Skeletal muscle tissue (tissue), 4 donors: ENCODE data around the gene IFIT1B. TPM values are rescaled to one million over a fixed set of nuclear protein-coding genes. Genes with fewer than 3 reads are reported as not detected.
"Not testable (repeated sequence)": the region's sequence is repeated elsewhere in the genome, so short reads cannot be mapped to it uniquely, and the experiment has no call there.

ENCODE experiments used
- H3K27ac ChIP-seq: one replicate; pipeline ENCODE4 v1.7.0; 2013; ENCODE audit warnings: mild to moderate bottlenecking, low read depth, low read length, inconsistent platforms
- H3K27me3 ChIP-seq, 3 donors: one replicate each; pipeline ENCODE4 v1.7.0; 2013; ENCODE audit warnings: low read length in 3 of 3; ENCODE audit not compliant: control insufficient read depth in 3 of 3, insufficient read depth in 3 of 3
- H3K36me3 ChIP-seq, 3 donors: one replicate each; pipeline ENCODE4 v1.7.0; 2013; ENCODE audit warnings: low read length in 3 of 3; ENCODE audit not compliant: control insufficient read depth in 3 of 3, insufficient read depth in 3 of 3
- H3K4me1 ChIP-seq, 3 donors: one replicate each; pipeline ENCODE4 v1.7.0; 2013; ENCODE audit warnings: low read length in 3 of 3, mild to moderate bottlenecking in 3 of 3; ENCODE audit not compliant: control insufficient read depth in 3 of 3, insufficient read depth in 3 of 3
- H3K4me3 ChIP-seq, 3 donors: one replicate each; pipeline ENCODE4 v1.7.0; 2013; ENCODE audit warnings: low read length in 3 of 3
- H3K9ac ChIP-seq, 3 donors: one replicate each; pipeline ENCODE4 v1.7.0; 2013; ENCODE audit warnings: low read length in 3 of 3, mild to moderate bottlenecking in 3 of 3, moderate library complexity in 2 of 3, low read depth in 1 of 3
- H3K9me3 ChIP-seq, 3 donors: one replicate each; pipeline ENCODE4 v1.7.0; 2013; ENCODE audit warnings: low read length in 3 of 3; ENCODE audit not compliant: control insufficient read depth in 3 of 3
- total RNA-seq: library from RNA; depleted of rRNA; stranded (reverse); fragments of >200 nt; gene quantifications from one replicate; pipeline ENCODE4 v1.2.3, GENCODE V29; 2014
- donor health status: Osteomylitis.

The IFIT1B gene
- total RNA-seq, 1 donor from 2014 or later = 2.1 TPM

DNA sequence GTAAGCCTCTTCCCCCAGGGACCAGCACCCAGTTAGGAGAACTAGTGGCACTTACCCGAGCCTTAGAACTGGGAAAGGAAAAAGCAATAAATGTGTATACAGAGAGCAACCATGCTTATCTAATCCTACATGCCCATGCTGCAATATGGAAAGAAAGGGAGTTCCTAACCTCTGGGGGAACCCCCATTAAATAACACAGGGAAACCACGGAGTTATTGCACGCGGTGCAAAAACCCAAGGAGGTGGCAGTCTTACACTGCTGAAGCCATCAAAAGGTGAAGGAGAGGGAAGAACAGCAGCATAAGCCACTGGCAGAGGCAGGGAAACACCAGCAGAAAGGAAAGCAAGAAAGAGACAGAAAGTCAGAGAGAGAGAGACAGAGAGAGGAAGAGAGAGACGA, 32.7 kb downstream of the IFIT1B start:
- H3K4me1 ChIP-seq = peaks cover 5 to 15% (median 10%) of the 10 kb centered on the region in 3 donors
- H3K27me3 ChIP-seq, H3K36me3 ChIP-seq, H3K9me3 ChIP-seq, H3K27ac ChIP-seq, H3K9ac ChIP-seq, H3K4me3 ChIP-seq: not testable (repeated sequence)

DNA sequence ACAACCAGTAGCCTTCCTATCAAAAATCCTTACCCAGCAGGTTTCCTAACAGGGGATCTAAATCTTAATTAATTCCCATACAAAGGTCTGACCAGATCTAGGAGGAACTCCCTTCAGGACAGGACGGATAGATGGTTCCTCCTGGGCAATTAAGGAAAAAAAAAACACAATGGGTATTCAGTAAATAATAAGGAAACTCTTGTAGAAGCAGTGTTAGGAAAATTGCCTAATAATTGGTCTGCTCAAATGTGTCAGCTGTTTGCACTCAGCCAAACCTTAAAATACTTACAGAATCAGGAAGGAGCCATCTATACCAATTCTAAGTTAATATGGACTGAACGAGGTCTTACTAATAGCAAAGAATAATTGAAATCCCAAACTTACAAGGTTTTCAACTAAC, 33.3 kb downstream of the IFIT1B start:
- H3K27me3 ChIP-seq, H3K4me3 ChIP-seq, H3K36me3 ChIP-seq, H3K9ac ChIP-seq, H3K9me3 ChIP-seq, H3K27ac ChIP-seq: not testable (repeated sequence)
- H3K4me1 ChIP-seq = peaks cover 5 to 16% (median 10%) of the 10 kb centered on the region in 3 donors

DNA sequence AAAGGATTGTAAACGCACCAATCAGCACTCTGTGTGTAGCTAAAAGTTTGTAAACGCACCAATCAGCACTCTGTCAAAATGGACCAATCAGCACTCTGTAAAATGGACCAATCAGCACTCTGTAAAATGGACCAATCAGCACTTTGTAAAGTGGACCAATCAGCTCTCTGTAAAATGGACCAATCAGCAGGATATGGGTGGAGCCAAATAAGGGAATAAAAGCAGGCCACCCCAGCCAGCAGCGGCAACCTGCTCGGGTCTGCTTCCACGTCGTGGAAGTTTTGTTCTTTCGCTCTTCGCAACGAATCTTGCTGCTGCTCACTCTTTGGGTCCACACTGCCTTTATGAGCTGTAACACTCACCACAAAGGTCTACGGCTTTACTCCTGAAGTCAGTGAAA, 34.4 kb downstream of the IFIT1B start:
- not testable (repeated sequence) for H3K27me3 ChIP-seq, H3K9ac ChIP-seq, H3K36me3 ChIP-seq, H3K4me3 ChIP-seq, H3K27ac ChIP-seq, H3K9me3 ChIP-seq
- H3K4me1 ChIP-seq = peaks cover 5 to 16% (median 10%) of the 10 kb centered on the region in 3 donors

DNA sequence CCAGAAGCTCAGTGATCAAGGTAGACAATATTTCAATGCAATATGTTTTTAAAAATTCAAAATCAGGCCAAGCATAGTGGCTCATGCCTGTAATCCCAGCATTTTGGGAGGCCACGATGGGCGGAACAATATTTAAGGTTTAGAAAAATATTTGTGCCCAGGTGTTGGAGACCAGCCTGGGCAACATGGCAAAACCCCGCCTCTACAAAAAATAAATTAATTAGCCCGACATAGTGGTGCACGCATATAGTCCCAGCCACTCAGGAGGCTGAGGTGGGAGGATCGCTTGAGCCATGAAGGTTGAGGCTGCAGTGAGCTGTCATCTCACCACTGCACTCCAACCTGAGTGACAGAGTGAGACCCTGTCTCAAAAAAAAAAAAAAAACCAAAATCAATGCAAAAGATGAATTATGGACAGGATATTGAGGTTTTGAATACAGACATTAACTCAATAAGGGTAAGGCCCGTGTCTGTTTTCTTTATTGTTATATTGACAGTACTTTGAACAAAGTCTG, 35.6 kb downstream of the IFIT1B start:
- peaks cover 5 to 16% (median 10%) of the 10 kb centered on the region in 3 donors for H3K4me1 ChIP-seq
- H3K27ac ChIP-seq = peak overlapping the region; percentile 83
- no peaks in the 10 kb centered on the region for H3K9me3 ChIP-seq
- H3K36me3 ChIP-seq = peaks cover 3 to 7% (median 7%) of the 10 kb centered on the region in 3 donors
- no peaks in the 10 kb centered on the region for H3K27me3 ChIP-seq
- peak overlapping the region in 2 of 3 donors; percentile 89 to 97 for H3K4me3 ChIP-seq
- peak overlapping the region; percentile 81 to 84 (median 81) for H3K9ac ChIP-seq

DNA sequence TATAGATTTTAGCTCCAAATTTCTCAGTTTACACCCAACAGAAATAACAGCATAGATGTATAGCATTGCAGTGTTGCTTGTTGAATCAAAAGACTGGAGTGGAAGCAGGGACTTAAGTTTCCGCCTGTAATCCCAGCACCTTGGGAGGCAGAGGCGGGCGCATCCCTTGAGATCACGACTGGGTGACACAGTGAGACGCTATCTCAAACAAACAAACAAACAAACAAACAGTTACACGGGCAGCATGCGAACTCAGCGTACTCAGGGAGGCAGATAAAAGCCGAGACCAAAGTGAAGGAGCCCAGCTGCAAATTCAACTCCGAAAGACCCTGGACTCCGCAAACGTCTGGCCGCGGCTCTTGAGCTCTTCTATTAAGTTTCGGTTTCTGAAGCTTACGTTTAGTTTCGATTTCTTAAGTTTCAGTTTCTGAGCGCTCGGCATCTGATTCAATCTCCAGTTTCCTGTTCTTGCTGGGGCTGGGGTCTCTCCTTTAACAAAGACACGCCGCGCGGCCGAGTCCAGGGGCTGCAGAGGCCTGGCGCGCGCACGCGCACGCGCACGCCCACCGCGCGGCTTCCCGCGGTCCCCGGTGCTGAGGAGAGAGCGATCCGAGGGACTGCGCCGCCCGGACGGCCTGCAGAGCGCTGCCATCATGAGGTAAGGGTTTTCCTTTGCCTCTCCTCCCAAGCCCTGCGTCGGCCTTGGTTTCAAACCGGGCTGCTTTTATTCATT, 36.5 kb downstream of the IFIT1B start, which contains the start of gene IFIT5:
Gene IFIT5 (plus strand): TSS at position 423 of the 733 bp plus-strand sequence. CDS start 231 bp downstream, at position 654.
- Histone ChIP-seq H3K9me3 (no peaks in the 10 kb centered on the region), H3K27ac (peak within 1 kb of the TSS; percentile 83), H3K4me3 (peak within 1 kb of the TSS; percentile 89 to 97 (median 93)), H3K4me1 (peaks cover 5 to 16% (median 10%) of the 10 kb centered on the region in 3 donors), H3K27me3 (no peaks in the 10 kb centered on the region), H3K9ac (peak within 1 kb of the TSS; percentile 81 to 84 (median 81)), H3K36me3 (peaks cover 3 to 7% (median 7%) of the 10 kb centered on the region in 3 donors)

DNA sequence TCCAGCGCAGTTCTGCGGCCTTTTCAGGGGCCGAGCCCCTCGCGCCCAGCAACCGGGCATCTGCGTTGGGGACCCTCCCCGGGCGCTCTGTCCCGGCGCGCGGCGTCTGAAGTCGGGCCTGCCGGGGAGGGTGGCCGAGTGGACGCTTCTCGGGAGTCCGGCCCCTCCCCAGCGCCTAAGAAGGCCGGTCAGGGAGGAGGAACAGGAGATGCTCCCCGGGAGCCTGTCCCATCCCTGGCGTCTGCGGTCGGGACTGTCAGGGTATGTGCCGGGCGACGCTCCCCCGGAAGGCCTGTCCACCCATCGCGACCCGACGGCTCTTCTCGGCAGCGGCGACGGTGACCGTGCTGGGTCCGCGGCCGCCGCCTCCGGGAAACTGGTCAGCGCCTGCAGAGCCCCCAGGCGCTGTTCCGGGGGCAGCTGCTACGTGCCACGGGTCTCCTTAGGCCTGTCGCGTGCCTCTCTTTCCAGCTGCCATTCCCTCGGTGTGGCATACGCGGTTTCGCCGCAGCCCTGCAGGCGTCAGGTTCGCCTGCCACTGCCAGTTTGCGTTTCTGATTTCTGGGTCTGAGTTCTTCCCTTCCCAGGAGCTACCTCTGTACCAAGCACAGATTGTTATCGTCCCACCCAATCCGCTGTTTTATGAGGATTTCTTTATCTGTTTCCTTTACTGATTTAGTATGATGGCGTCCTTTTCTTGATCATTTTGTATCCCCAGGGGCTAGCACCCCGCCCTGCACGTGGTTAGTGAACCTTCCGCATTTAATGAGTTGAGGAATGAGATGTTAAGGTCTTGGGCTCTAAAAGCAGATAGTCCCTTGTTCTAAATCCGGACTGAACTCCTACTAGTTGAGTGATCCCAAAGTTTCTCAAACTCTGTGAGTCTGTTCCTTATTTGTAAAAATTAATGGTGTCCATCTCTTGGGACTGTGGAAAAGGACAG, 37.3 kb downstream of the IFIT1B start:
- Histone ChIP-seq H3K9me3 (no peaks in the 10 kb centered on the region), H3K27ac (peak overlapping the region; percentile 83), H3K27me3 (no peaks in the 10 kb centered on the region), H3K4me1 (peaks cover 5 to 16% (median 10%) of the 10 kb centered on the region in 3 donors), H3K36me3 (peaks cover 3 to 7% (median 7%) of the 10 kb centered on the region in 3 donors), H3K9ac (peak overlapping the region; percentile 81 to 84 (median 81)), H3K4me3 (peak overlapping the region; percentile 89 to 97 (median 93))

DNA sequence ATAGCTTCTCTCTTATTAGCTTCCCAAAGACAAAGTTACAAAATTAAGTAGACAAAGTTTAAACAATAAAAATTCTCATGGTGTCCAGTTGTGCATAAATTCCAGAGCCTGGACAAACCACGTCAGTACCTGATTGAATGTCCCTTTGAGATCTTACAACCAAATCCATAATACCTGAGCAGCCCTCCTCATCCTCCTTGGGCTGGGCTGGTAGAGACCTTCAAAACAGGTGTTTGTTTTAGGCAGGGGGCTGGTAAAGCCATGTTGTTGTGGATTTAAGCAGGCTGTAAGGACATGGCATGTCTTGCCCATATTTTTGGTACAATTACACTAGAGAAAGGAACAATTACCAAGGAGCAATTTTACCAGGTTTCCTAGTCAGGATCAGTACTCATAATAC, 38.6 kb downstream of the IFIT1B start:
- Histone ChIP-seq H3K4me3 (no peak overlapping the region), H3K9ac (no peak overlapping the region), H3K9me3 (no peaks in the 10 kb centered on the region), H3K36me3 (peaks cover 3 to 7% (median 7%) of the 10 kb centered on the region in 3 donors), H3K27ac (no peak overlapping the region), H3K4me1 (peaks cover 5 to 16% (median 10%) of the 10 kb centered on the region in 3 donors), H3K27me3 (no peaks in the 10 kb centered on the region)

DNA sequence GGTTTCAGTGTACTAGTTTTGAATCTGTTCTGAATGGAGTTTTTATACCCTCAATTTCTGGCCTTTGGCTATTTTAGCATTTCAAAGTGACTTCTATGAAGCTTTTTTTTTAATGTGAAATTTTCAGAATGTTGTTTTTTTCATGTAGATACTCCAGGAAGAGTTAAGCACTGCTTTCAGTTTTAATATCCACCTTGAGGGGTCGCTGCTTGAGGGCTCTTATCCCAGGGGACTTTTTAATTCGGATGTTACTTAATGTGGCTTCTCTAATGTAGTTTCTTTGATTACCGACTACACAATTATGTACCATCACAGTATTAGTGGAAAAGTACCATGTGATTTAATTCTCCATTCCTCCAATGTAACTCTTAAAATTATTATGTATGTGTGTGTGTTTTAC, 41.7 kb downstream of the IFIT1B start:
- H3K9ac ChIP-seq = no peak overlapping the region
- H3K9me3 ChIP-seq = no peaks in the 10 kb centered on the region
- peaks cover 3 to 11% (median 6%) of the 10 kb centered on the region in 3 donors for H3K4me1 ChIP-seq
- no peak overlapping the region for H3K27ac ChIP-seq
- peaks cover 3 to 7% (median 7%) of the 10 kb centered on the region in 3 donors for H3K36me3 ChIP-seq
- no peak overlapping the region for H3K4me3 ChIP-seq
- no peaks in the 10 kb centered on the region for H3K27me3 ChIP-seq

DNA sequence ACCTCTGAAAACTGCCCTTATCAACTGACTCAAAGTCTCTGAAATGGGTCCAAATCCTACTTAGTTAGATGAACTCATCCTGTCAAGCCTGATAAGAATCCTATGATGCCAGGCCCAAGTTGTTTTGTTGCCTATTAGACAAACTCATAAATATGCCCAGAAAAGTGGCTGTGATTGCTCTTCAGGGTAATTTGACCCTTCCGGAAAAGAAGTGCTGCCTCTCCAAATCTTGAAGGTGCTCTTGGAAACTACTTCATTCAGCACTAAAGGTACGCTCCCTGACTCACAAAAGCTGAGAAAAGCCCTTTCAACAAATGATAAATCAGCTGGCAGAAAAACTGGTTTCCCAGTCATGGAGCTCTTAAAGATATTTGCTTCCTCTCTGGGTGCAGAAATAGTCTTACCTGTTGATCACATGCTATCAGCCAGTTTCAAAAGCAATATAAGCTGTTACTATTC, 43.2 kb downstream of the IFIT1B start:
- no peaks in the 10 kb centered on the region for H3K27me3 ChIP-seq
- no peak overlapping the region for H3K9ac ChIP-seq
- no peak overlapping the region for H3K27ac ChIP-seq
- no peaks in the 10 kb centered on the region for H3K9me3 ChIP-seq
- no peaks in the 10 kb centered on the region for H3K4me1 ChIP-seq
- H3K36me3 ChIP-seq = peaks cover 3 to 7% (median 7%) of the 10 kb centered on the region in 3 donors
- H3K4me3 ChIP-seq = no peak overlapping the region
